HG03060 (cell line): ENCODE measurements around the gene ALG2.
A peak's percentile ranks its signal among the peaks of the same experiment; 100 is the strongest.
"Not testable (repeated sequence)": the region's sequence is repeated elsewhere in the genome, so short reads cannot be mapped to it uniquely, and the experiment has no call there.

ENCODE experiments used
- ATAC-seq: cut with Tn5 transposase; IDR thresholded peaks from one replicate; pipeline ENCODE4 v1.9.1; 2021; ENCODE audit warnings: low read depth, moderate number of reproducible peaks; ENCODE audit not compliant: unreplicated experiment

ALG2 gene

GRCh38 chr9:99238331-99238730 is 16.6 kb upstream of the ALG2 start:
- ATAC-seq = no peak

GRCh38 chr9:99237849-99238248 is 16.1 kb upstream of the ALG2 start:
- ATAC-seq = not testable (repeated sequence)

GRCh38 chr9:99237356-99237755 is 15.6 kb upstream of the ALG2 start:
- no peak for ATAC-seq

DNA sequence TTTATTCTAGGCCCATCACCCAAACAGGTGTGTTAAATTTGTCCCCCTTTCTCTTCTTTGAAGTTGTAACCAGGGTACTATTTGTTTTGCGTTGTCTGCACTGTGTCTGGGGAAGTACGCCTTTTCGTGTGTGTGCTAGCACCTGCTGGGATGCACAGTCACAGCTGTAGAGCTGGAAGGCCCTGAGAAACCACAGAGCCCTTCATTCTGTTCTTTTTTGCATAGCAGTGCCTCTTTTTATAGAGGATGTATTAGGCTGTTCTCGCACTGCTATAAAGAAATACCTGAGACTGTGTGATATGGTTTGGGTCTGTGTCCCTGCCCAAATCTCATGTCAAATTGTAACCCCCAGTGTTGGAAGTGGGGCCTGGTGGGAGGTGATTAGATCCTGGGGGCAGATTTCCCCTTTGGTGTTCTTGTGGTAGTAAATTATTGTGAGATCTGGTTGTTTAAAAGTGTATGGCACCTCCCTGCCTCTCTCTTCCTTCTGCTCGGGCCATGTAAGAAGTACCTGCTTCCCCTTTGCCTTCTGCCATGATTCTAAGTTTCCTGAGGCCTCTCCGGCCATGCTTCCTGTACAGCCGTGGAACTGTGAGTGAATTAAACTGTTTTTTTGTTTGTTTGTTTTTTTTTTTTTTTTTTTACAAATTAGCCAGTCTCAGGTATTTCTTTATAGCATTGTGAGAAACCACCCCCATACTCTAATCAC is 14.3 kb upstream of the ALG2 start:
- ATAC-seq = peak; percentile 94

- no peak for ATAC-seq
Measured at GRCh38 chr9:99235069-99235468, 13.3 kb upstream of the ALG2 start.

GRCh38 chr9:99234618-99235017 is 12.9 kb upstream of the ALG2 start:
- ATAC-seq = no peak

- ATAC-seq = no peak
Measured at GRCh38 chr9:99231711-99232110, 10.0 kb upstream of the ALG2 start.

DNA sequence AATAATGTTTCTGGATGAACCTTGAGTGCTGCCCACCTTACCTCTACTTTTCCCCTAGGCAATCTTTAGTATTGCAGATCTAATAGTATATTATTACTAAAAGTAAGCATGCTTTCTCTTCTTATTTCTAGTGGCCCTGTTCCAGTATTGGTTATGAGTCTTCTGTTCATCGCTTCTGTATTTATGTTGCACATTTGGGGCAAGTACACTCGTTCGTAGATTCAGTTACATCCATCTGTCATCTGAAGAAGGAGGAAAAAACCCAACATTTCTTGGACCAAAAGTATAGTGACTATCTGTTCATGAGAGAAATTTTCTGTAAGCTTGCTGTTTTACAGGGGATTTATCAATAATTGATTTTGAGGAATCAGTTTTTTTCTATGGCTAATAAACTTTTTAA is 8.5 kb upstream of the ALG2 start:
- no peak for ATAC-seq

DNA sequence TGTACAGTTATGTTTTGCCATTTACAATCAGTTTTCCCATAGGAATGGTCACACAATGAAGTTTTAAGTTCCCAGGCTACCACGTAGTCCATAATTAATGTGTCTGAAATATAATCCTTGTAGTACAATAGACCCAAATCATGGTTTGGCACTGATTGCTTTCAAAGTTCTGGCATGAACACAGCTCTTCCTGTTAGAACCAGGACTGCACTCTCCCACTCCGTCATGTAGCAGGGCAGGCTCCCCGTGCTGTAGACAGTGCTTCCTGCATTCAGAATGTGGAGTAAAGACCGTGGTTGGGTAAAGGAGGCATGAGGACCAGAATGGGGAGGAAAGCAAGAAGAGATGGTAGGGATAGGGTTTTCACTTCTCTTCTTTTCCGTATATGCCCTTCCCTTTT is 4.3 kb upstream of the ALG2 start:
- ATAC-seq = no peak

- ATAC-seq = no peak
Measured at GRCh38 chr9:99224445-99224844, 2.7 kb upstream of the ALG2 start.

- ATAC-seq = no peak
Measured at GRCh38 chr9:99222416-99223270, 901 bp upstream of the ALG2 start.

DNA sequence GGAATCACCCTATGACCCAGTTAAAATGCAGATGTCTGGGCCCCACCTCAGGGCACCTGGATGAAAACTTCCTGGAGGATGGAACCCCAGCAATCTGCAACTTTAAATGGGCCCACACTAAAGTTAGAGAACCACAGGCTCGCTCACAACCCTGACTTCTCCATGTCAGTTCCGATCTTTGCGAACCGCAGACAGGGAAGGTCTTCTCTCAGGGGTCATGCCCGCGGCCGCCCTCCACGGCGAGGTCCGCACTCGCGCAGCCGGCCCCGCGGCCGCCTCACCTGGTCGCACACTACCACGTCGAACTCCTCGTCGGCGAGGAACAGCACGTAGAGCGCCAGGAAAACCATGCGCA is 499 bp downstream of the ALG2 start:
- no peak for ATAC-seq

DNA sequence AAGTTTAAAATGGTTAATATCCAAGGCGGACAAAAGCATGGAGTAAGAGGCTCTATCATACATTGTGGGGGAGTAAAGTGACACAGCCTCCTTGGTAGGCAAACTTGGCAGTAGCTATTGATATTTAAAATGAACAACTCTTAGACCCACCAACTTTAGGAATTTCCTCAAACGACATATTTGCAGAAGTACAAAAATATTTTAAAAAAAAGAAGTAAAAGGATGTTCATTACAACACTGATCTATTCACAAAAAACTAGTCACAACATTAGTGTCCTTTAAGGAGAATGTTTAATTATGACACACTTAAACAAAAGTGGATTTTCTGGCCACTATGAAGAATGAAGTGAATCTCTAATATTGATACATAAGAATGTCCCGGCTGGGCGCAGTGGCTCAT is 1.7 kb downstream of the ALG2 start:
- ATAC-seq = no peak

GRCh38 chr9:99216073-99216472 is 5.7 kb downstream of the ALG2 start:
- no peak for ATAC-seq

- no peak for ATAC-seq
Measured at GRCh38 chr9:99213197-99213596, 8.5 kb downstream of the ALG2 start.

GRCh38 chr9:99211746-99212145 is 10.0 kb downstream of the ALG2 start:
- ATAC-seq = no peak

- no peak for ATAC-seq
Measured at GRCh38 chr9:99210572-99210971, 11.2 kb downstream of the ALG2 start.

GRCh38 chr9:99201603-99202002 is 20.1 kb downstream of the ALG2 start:
- ATAC-seq = no peak

DNA sequence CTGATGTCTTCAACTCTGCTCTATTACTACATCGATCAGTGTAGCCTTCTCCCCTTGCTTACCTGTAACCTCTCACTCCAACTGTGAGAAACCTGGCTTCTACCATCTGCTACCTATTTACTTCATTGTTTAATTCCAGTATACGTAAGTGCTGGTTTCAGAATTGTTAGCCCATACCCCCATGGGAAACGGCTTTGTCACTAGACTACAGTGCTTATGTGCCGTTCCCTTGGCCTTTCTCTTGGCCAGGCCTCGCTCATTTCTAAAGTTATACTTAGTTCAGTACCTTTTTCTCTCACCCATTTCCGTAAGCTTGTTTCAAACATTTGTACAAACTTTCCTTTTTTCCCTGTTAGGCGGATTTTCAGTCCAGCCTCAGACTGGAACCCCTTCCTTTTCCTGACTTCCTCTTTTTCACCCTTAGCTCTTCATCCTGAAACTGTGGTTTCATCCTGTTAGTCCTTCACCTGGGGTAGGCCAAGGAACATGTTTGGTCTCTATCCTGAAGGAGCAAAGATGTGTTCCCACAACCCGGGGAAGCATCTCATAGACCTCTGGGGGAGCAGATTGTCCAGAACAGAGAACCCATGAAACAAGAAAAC is 21.7 kb downstream of the ALG2 start:
- ATAC-seq = no peak

DNA sequence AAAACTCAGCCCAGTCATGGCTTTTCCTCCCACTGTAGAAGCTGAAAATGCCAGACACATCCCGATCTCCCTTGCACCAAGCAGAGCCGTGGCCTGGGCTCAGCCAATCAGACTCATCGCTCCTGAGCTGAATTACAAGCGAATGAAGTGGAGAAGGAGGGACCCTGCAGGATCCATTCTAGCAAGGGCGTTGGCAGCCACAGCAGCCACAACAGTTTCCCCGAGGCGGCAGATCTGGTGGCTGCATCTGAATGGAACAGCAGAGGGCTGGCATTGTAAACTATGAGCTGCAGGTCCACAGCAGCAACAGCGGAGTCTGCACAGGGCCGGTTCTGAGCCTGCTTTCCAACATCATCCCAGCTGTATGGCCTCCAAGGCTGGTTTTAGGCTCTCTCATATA is 23.8 kb downstream of the ALG2 start:
- ATAC-seq = no peak

- ATAC-seq = no peak
Measured at GRCh38 chr9:99197124-99197630, 24.6 kb downstream of the ALG2 start.
